GM12878 (cell line): ENCODE data around the gene PPP4R4. TPM values are rescaled to one million over a fixed set of nuclear protein-coding genes. Genes with fewer than 3 reads are reported as not detected.

Experiments used
- ATAC-seq: fragments of 200-7000 bp; cut with Tn5 transposase; 3 replicates; pipeline ENCODE4 v1.9.1; 2020; ENCODE audit warnings: mild to moderate bottlenecking, moderate library complexity
- BruUV-seq: library from RNA; stranded (reverse); fragments of 400-500 nt; replicated peaks from 2 replicates; lab custom pipeline; 2021; lab: Mats Ljungman, UMichigan
- CTCF ChIA-PET: fragments of 300-600 bp; sonication (Branson Sonifier 250); formaldehyde crosslinking; extraction: SDS; loops from one replicate; lab custom pipeline; 2021; ENCODE audit warnings: inconsistent platforms; lab: Yijun Ruan, JAX
- POLR2A ChIA-PET: fragments of 350-600 bp; formaldehyde crosslinking; extraction: SDS; loops from one replicate; lab custom pipeline; 2021; ENCODE audit warnings: inconsistent platforms; lab: Charles Lee
- RAD21 ChIA-PET: fragments of 300-600 bp; sonication (Branson Sonifier 250); formaldehyde crosslinking; loops from one replicate; lab custom pipeline; 2023; ENCODE audit warnings: antibody characterized with exemption; ENCODE audit not compliant: unreplicated experiment; lab: Charles Lee
- SMC1A ChIA-PET: fragments of 300-600 bp; sonication (Branson Sonifier 250); formaldehyde crosslinking; loops from one replicate; lab custom pipeline; 2023; ENCODE audit not compliant: unreplicated experiment, uncharacterized antibody; lab: Charles Lee
- DNase-seq: peaks from one replicate; pipeline ENCODE4 v3.0.0-alpha.2; 2011; ENCODE audit warnings: low read depth, low spot score
- FAIRE-seq: peaks from 3 replicates; lab custom pipeline; 2011; peaks lifted over from hg19 to GRCh38; lab: Jason Lieb, UNC
- H2AFZ ChIP-seq: 2 replicates; pipeline ENCODE4 v1.6.0; 2011; ENCODE audit warnings: low read depth, low read length, control low read depth; ENCODE audit not compliant: control insufficient read depth
- H3K27ac ChIP-seq: 2 replicates; pipeline ENCODE4 v1.5.1; 2011; ENCODE audit warnings: control low read depth; ENCODE audit not compliant: control insufficient read depth, insufficient read depth
- H3K27me3 ChIP-seq, 2 experiments: replicated peaks in 1 of 2; 2 replicates each; pipeline versions ENCODE4 v1.6.0 to v1.6.1; 2011; ENCODE audit warnings: low read length in 1 of 2; ENCODE audit not compliant: control insufficient read depth in 2 of 2, insufficient read depth in 2 of 2
- H3K36me3 ChIP-seq, 2 experiments: 2 replicates each; pipeline ENCODE4 v1.5.1; 2011; ENCODE audit warnings: low read length in 1 of 2; ENCODE audit not compliant: control insufficient read depth in 2 of 2, insufficient read depth in 2 of 2
- H3K4me1 ChIP-seq: 2 replicates; pipeline ENCODE4 v1.6.1; 2011; ENCODE audit warnings: mild to moderate bottlenecking, low read length, moderate library complexity, mixed read lengths; ENCODE audit not compliant: control insufficient read depth, insufficient read depth
- H3K4me2 ChIP-seq: 2 replicates; pipeline ENCODE4 v1.6.0; 2011; ENCODE audit warnings: control low read depth; ENCODE audit not compliant: control insufficient read depth, insufficient read depth
- H3K4me3 ChIP-seq: fragments of 200-600 bp; sonication (generic); 2 replicates; pipeline ENCODE4 v1.5.1; 2016
- H3K79me2 ChIP-seq: 2 replicates; pipeline ENCODE4 v1.6.0; 2011; ENCODE audit warnings: low read length; ENCODE audit not compliant: control insufficient read depth, insufficient read depth
- H3K9ac ChIP-seq: 2 replicates; pipeline ENCODE4 v1.8.0; 2011; ENCODE audit warnings: low read length, control low read depth, mixed read lengths; ENCODE audit not compliant: control insufficient read depth, insufficient read depth
- H3K9me3 ChIP-seq: replicated peaks from 3 replicates; pipeline ENCODE4 v1.5.1; 2011; ENCODE audit warnings: mild to moderate bottlenecking, low read length; ENCODE audit not compliant: control insufficient read depth, insufficient read depth
- H4K20me1 ChIP-seq: 2 replicates; pipeline ENCODE4 v1.6.0; 2011; ENCODE audit not compliant: control insufficient read depth, insufficient read depth
- ASH2L ChIP-seq: fragments of 300-600, 200-600 bp; sonication (generic); IDR thresholded peaks from 2 replicates; pipeline ENCODE4 v1.6.1; 2017; ENCODE audit warnings: low read depth, mild to moderate bottlenecking, borderline replicate concordance
- CBX3 ChIP-seq: fragments of 200-600 bp; sonication (generic); IDR thresholded peaks from 2 replicates; pipeline ENCODE4 v1.6.1; 2016; ENCODE audit warnings: low read depth, borderline replicate concordance
- CHD2 ChIP-seq: IDR thresholded peaks from 2 replicates; pipeline ENCODE4 v1.6.1; 2011; ENCODE audit warnings: low read depth, low read length, improper control_type of control experiment, borderline replicate concordance
- CTCF ChIP-seq, 3 experiments: IDR thresholded peaks in 2 of 3; conservative IDR thresholded peaks in 1 of 3; 2 replicates each; pipeline ENCODE4 v1.5.1; 2011; ENCODE audit warnings: low read depth in 3 of 3, low read length in 3 of 3, mild to moderate bottlenecking in 3 of 3, control low read depth in 2 of 3, moderate library complexity in 2 of 3, inconsistent platforms in 1 of 3, mixed read lengths in 1 of 3; ENCODE audit not compliant: control insufficient read depth in 2 of 3, insufficient read depth in 1 of 3; ENCODE audit errors: extremely low read depth in 1 of 3
- NFXL1 ChIP-seq: fragments of 450-650 bp; IDR thresholded peaks from 2 replicates; pipeline ENCODE4 v1.6.1; 2017; ENCODE audit warnings: antibody characterized with exemption, mild to moderate bottlenecking, borderline replicate concordance
- NKRF ChIP-seq: fragments of 450-650 bp; conservative IDR thresholded peaks from 2 replicates; pipeline ENCODE4 v1.6.1; 2017; ENCODE audit warnings: mild to moderate bottlenecking, moderate library complexity
- PBX3 ChIP-seq: IDR thresholded peaks from 2 replicates; pipeline ENCODE4 v1.6.1; 2011; ENCODE audit warnings: mild to moderate bottlenecking, low read depth, low read length, moderate library complexity; ENCODE audit not compliant: insufficient replicate concordance
- POLR2A ChIP-seq: IDR thresholded peaks from 2 replicates; pipeline ENCODE4 v1.6.1; 2011; ENCODE audit warnings: low read depth, mild to moderate bottlenecking, low read length
- RAD51 ChIP-seq: fragments of 450-650 bp; IDR thresholded peaks from 2 replicates; pipeline ENCODE4 v1.6.1; 2016; ENCODE audit warnings: moderate library complexity, mild to moderate bottlenecking, inconsistent platforms
- TAF1 ChIP-seq: IDR thresholded peaks from 2 replicates; pipeline ENCODE4 v1.6.1; 2011; ENCODE audit warnings: mild to moderate bottlenecking, low read depth, low read length, borderline replicate concordance
- TCF12 ChIP-seq: IDR thresholded peaks from 2 replicates; pipeline ENCODE4 v1.6.1; 2011; ENCODE audit warnings: low read depth, mild to moderate bottlenecking, low read length
- WGBS: methylation state at CpG from one replicate; pipeline ENCODE4 v1.1.6; 2016; ENCODE audit warnings: low lambda C conversion rate; ENCODE audit not compliant: insufficient replicate concordance, insufficient coverage; ENCODE audit errors: missing lambda C conversion rate; 5-methylcytosine and 5-hydroxymethylcytosine counted together
- in situ Hi-C: fragments of 300-500 bp; cut with MboI; formaldehyde crosslinking; loops from 9 replicates; pipeline ENCODE4 v1.14.3; 2018; ENCODE audit warnings: mixed read lengths
- intact Hi-C: fragments of 100-400 bp; cut with micrococcal nuclease; formaldehyde crosslinking; loops from one replicate; pipeline ENCODE4 v1.14.2; 2022; ENCODE audit not compliant: unreplicated experiment
- polyA plus RNA-seq, 11 experiments: library from polyadenylated mRNA; depleted of rRNA in 4 of 11; unstranded in 6 of 11; stranded (reverse) in 5 of 11; fragments of >200 nt; fragmentation: Nextera tagmentation in 4 of 11; fragmentation: Illumina TruSeq in 1 of 11; extraction: Ambion mirVana in 4 of 11; extraction: Trizol in 1 of 11; gene quantifications; 1 replicate in 1 of 11; 2 replicates in 10 of 11; pipeline versions ENCODE4 v1.2.1 to v1.2.3, GENCODE V29; 2011 to 2016; ENCODE audit warnings: inconsistent platforms in 2 of 11, missing spikeins in 2 of 11, low read depth in 1 of 11
- total RNA-seq, 4 experiments: library from RNA; depleted of rRNA in 3 of 4; stranded (reverse); fragments of >200 nt in 3 of 4; fragmentation: Illumina TruSeq in 1 of 4; extraction: Trizol in 1 of 4; gene quantifications; 2 replicates each; pipeline versions ENCODE4 v1.2.1 to v1.2.3, GENCODE V29; 2013 to 2021

Gene PPP4R4
- total and polyA plus RNA-seq, 10 of the 15 experiments (the other 5 are each of a cell fraction or from before 2014, with no cell fraction given) = 0.01 to 0.13 (median 0.08) TPM; not detected in 4

- Histone ChIP-seq H2AFZ (no peak overlapping the region), H3K79me2 (no peaks in the 10 kb centered on the region), H3K36me3 (no peaks in the 10 kb centered on the region), H3K27ac (no peak overlapping the region), H3K27me3 (no peaks in the 10 kb centered on the region), H4K20me1 (no peaks in the 10 kb centered on the region), H3K4me2 (no peak overlapping the region), H3K9me3 (no peaks in the 10 kb centered on the region), H3K9ac (no peak overlapping the region), H3K4me1 (no peaks in the 10 kb centered on the region), H3K4me3 (no peak overlapping the region)
- FAIRE-seq (no peak), ATAC-seq (no peak), DNase-seq (no peak)
- WGBS = 30% methylated on average over 12 of the region's 12 CpGs
- intact Hi-C loops = no loop called here
- no TSS peak for BruUV-seq
- POLR2A ChIA-PET = no interaction called here
- RAD21 ChIA-PET = no interaction called here
- CTCF ChIA-PET = interaction anchor here (0.9 kb wide), 1 partner anchor 174 kb away, joined by 4 read pairs; no protein-coding TSS in a partner anchor
- in situ Hi-C loops = no loop called here
- SMC1A ChIA-PET = interaction anchor here (0.6 to 1.4 kb wide), 3 partner anchors 8 to 20 kb away, joined by 3 read pairs; no protein-coding TSS in a partner anchor
- no peak for TF ChIP-seq TCF12
- TF ChIP-seq TAF1 = no peak
- no peak for TF ChIP-seq NFXL1
- no peak for TF ChIP-seq ASH2L
- TF ChIP-seq CHD2 = no peak
- TF ChIP-seq CTCF (IDR thresholded peaks at IDR 0.05 in 2 of 3, conservative IDR thresholded peaks at IDR 0.05 in 1 of 3; ENCODE audit: control insufficient read depth in 2 of 3, extremely low read depth in 1 of 3, insufficient read depth in 1 of 3, low read depth in 3 of 3, low read length in 3 of 3) = no peak
- no peak for TF ChIP-seq CBX3
- no peak for TF ChIP-seq POLR2A
- no peak for TF ChIP-seq PBX3
- TF ChIP-seq NKRF = no peak
- no peak for TF ChIP-seq RAD51
Measured at GRCh38 chr14:94306047-94306978, 132.2 kb downstream of the PPP4R4 start.
